Body of pancreas (tissue), 4 donors: Measurements from ENCODE around the gene PCDHB16. TPM values are rescaled to one million over a fixed set of nuclear protein-coding genes. Genes with fewer than 3 reads are reported as not detected.
"Not testable (repeated sequence)": the region's sequence is repeated elsewhere in the genome, so short reads cannot be mapped to it uniquely, and the experiment has no call there.

Experiments used
- ATAC-seq: fragments of 150-250 bp; one replicate; pipeline ENCODE4 v1.9.1; 2016
- DNase-seq, 4 donors: peaks; one replicate each; pipeline ENCODE4 v3.0.0-alpha.2; 2019
- H3K27ac ChIP-seq, 4 donors: fragments of 200-600 bp; sonication (generic); 1 replicate in 3 of 4; 2 replicates in 1 of 4; pipeline versions ENCODE4 v1.5.1 to v1.6.1; 2016 to 2019; ENCODE audit warnings: mild to moderate bottlenecking in 1 of 4, mixed read lengths in 1 of 4, moderate library complexity in 1 of 4
- H3K27me3 ChIP-seq, 2 donors: fragments of 200-600 bp; sonication (generic); one replicate each; pipeline ENCODE4 v1.6.0; 2016; ENCODE audit warnings: mild to moderate bottlenecking in 1 of 2
- H3K36me3 ChIP-seq, 2 donors: fragments of 200-600 bp; sonication (generic); replicated peaks in 1 of 2; 2 replicates each; pipeline ENCODE4 v1.5.1; 2016; ENCODE audit warnings: low read depth in 2 of 2; ENCODE audit not compliant: insufficient read depth in 1 of 2
- H3K4me1 ChIP-seq: fragments of 200-600 bp; sonication (generic); one replicate; pipeline ENCODE4 v1.6.0; 2016
- H3K4me3 ChIP-seq, 2 donors: fragments of 200-600 bp; sonication (generic); 1 replicate in 1 of 2; 2 replicates in 1 of 2; pipeline ENCODE4 v1.5.1; 2016 to 2019
- H3K9me3 ChIP-seq, 3 donors: fragments of 200-600 bp; sonication (generic); 1 replicate in 2 of 3; 2 replicates in 1 of 3; pipeline ENCODE4 v1.5.1; 2016
- POLR2A ChIP-seq, 3 donors: fragments of 450-650 bp; IDR thresholded peaks; one replicate each; pipeline ENCODE4 v1.6.1; 2016; ENCODE audit warnings: antibody characterized with exemption in 3 of 3, mild to moderate bottlenecking in 2 of 3
- WGBS, 2 donors: methylation state at CpG; one replicate each; pipeline ENCODE4 v1.1.5; 2017; 5-methylcytosine and 5-hydroxymethylcytosine counted together
- intact Hi-C: fragments of 100-400 bp; cut with DNase I; formaldehyde crosslinking; loops from one replicate; pipeline ENCODE4 v1.15.1; 2023
- total RNA-seq, 2 donors: library from RNA; depleted of rRNA; stranded (reverse); fragments of >200 nt; gene quantifications; one replicate each; pipeline ENCODE4 v1.1.0, GENCODE V29; 2016
- TF ChIP-seq, protein P1 (sequence below), 7 experiments: fragments of 450-650 bp in 4 of 7; fragments of 200-600 bp in 3 of 7; sonication (generic) in 3 of 7; IDR thresholded peaks; one replicate each; pipeline ENCODE4 v1.5.1; 2016 to 2019; ENCODE audit warnings: antibody characterized with exemption in 7 of 7

The PCDHB16 gene
- total RNA-seq, 2 donors from 2014 or later, result 2.1 to 4.6 TPM

DNA sequence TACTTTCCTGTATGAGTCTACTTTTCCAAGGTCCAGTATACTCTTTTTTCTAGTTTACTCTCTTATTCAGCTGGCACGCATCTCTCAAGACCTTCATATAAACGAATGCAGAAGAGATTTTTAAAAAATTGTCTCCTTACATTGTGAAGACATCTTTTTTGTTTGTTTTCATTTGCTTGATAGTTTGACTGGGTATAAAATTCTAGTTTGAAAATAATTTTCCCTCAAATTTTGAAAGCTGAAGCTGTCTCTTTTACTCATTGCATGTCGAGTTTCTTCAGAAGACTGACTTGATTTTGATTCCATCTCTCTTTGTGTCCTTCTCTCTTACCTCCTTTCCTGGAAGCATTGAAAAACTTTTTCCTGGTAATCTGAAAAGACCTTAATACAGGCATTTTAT is 14.2 kb downstream of the PCDHB16 start:
- intact Hi-C loops, result no loop called here
- no peaks in the 10 kb centered on the region for H3K4me1 ChIP-seq
- H3K4me3 ChIP-seq, result no peak overlapping the region
- ATAC-seq, result no peak
- 36 to 47% methylated on average over 3 of the region's 3 CpGs for WGBS, 2 donors
- peaks cover 0 to 28% (median 0%) of the 10 kb centered on the region in 3 donors for H3K9me3 ChIP-seq
- TF ChIP-seq POLR2A (IDR thresholded peaks at IDR 0.05), result no peak
- TF ChIP-seq, protein P1, sequence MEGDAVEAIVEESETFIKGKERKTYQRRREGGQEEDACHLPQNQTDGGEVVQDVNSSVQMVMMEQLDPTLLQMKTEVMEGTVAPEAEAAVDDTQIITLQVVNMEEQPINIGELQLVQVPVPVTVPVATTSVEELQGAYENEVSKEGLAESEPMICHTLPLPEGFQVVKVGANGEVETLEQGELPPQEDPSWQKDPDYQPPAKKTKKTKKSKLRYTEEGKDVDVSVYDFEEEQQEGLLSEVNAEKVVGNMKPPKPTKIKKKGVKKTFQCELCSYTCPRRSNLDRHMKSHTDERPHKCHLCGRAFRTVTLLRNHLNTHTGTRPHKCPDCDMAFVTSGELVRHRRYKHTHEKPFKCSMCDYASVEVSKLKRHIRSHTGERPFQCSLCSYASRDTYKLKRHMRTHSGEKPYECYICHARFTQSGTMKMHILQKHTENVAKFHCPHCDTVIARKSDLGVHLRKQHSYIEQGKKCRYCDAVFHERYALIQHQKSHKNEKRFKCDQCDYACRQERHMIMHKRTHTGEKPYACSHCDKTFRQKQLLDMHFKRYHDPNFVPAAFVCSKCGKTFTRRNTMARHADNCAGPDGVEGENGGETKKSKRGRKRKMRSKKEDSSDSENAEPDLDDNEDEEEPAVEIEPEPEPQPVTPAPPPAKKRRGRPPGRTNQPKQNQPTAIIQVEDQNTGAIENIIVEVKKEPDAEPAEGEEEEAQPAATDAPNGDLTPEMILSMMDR (IDR thresholded peaks at IDR 0.05), result no peak
- DNase-seq, result no peak
- H3K36me3 ChIP-seq, result no peaks in the 10 kb centered on the region
- H3K27ac ChIP-seq, result no peak overlapping the region
- H3K27me3 ChIP-seq, result no peaks in the 10 kb centered on the region

- ATAC-seq, result peak; percentile 30
- Histone ChIP-seq H3K4me3 (peak within 1 kb of the TSS in 1 of 2 donors; percentile 15), H3K9me3 (peaks cover 0 to 24% (median 0%) of the 10 kb centered on the region in 3 donors), H3K4me1 (no peaks in the 10 kb centered on the region), H3K36me3 (no peaks in the 10 kb centered on the region), H3K27me3 (no peaks in the 10 kb centered on the region), H3K27ac (peak within 1 kb of the TSS in 1 of 4 donors; percentile 47)
- TF ChIP-seq POLR2A (IDR thresholded peaks at IDR 0.05), result peak in 2 of 3 donors; percentile 17 to 32
- TF ChIP-seq, protein P1 (IDR thresholded peaks at IDR 0.05), result peak in 5 of 7 experiments; percentile 35 to 54 (median 50)
- 19 to 44% methylated on average over 21 of the region's 21 CpGs for WGBS, 2 donors
- intact Hi-C loops, result no loop called here
- peak; percentile 35 to 52 (median 43) for DNase-seq
Observed at GRCh38 chr5:141199359-141200235, 17.4 kb downstream of the PCDHB16 start, which contains the start of gene PCDHB11. Gene PCDHB11 (plus strand): TSS chr5:141199627. CDS start chr5:141199775, 148 bp downstream.

- ATAC-seq, H3K27me3 ChIP-seq, H3K4me1 ChIP-seq, DNase-seq, H3K27ac ChIP-seq, H3K4me3 ChIP-seq, intact Hi-C loops, H3K36me3 ChIP-seq: not testable (repeated sequence)
- peaks cover 0 to 22% (median 0%) of the 10 kb centered on the region in 3 donors for H3K9me3 ChIP-seq
- WGBS, 2 donors, result 32 to 40% methylated on average over 15 to 20 of the region's 38 CpGs
Observed at GRCh38 chr5:141201126-141201525, 18.9 kb downstream of the PCDHB16 start.

GRCh38 chr5:141201646-141202045 is 19.5 kb downstream of the PCDHB16 start:
- peaks cover 0 to 16% (median 0%) of the 10 kb centered on the region in 3 donors for H3K9me3 ChIP-seq
- not testable (repeated sequence) for ATAC-seq

GRCh38 chr5:141208478-141208877 is 26.3 kb downstream of the PCDHB16 start, which contains the start of gene PCDHB12:
Gene PCDHB12 (plus strand): TSS chr5:141208719. CDS start chr5:141208908, 189 bp downstream.
- ATAC-seq (no peak), DNase-seq (peak in 2 of 4 donors; percentile 31 to 48)
- TF ChIP-seq, protein P1 (IDR thresholded peaks at IDR 0.05), result peak in 5 of 7 experiments; percentile 7 to 38 (median 24)
- no peak for TF ChIP-seq POLR2A (IDR thresholded peaks at IDR 0.05)
- intact Hi-C loops, result no loop called here
- 14 to 29% methylated on average over 11 of the region's 11 CpGs for WGBS, 2 donors
- no peaks in the 10 kb centered on the region for H3K36me3 ChIP-seq
- H3K27ac ChIP-seq, result no peak within 1 kb of the TSS
- no peaks in the 10 kb centered on the region for H3K4me1 ChIP-seq
- peaks cover 0 to 12% (median 0%) of the 10 kb centered on the region in 3 donors for H3K9me3 ChIP-seq
- H3K27me3 ChIP-seq, result no peaks in the 10 kb centered on the region
- H3K4me3 ChIP-seq, result no peak within 1 kb of the TSS

More at GRCh38 chr5:141201646-141202045, 19.5 kb downstream of the PCDHB16 start:
- H3K4me1 ChIP-seq, H3K27ac ChIP-seq, DNase-seq, intact Hi-C loops, H3K27me3 ChIP-seq, H3K4me3 ChIP-seq, H3K36me3 ChIP-seq: not testable (repeated sequence)
- WGBS, 2 donors, result 24 to 52% methylated on average over 8 to 29 of the region's 35 CpGs

- H3K9me3 ChIP-seq, result peaks cover 0 to 22% (median 0%) of the 10 kb centered on the region in 3 donors
- ATAC-seq, intact Hi-C loops: not testable (repeated sequence)
Observed at GRCh38 chr5:141210281-141210680, 28.1 kb downstream of the PCDHB16 start.

GRCh38 chr5:141210849-141211248 is 28.7 kb downstream of the PCDHB16 start:
- H3K4me3 ChIP-seq, H3K36me3 ChIP-seq, ATAC-seq, DNase-seq, intact Hi-C loops, H3K27me3 ChIP-seq, H3K27ac ChIP-seq, H3K4me1 ChIP-seq: not testable (repeated sequence)
- 23 to 30% methylated on average over 13 to 15 of the region's 27 CpGs for whole genome bisulfite sequencing, 2 donors
- peaks cover 0 to 25% (median 0%) of the 10 kb centered on the region in 3 donors for H3K9me3 ChIP-seq

More at GRCh38 chr5:141210281-141210680, 28.1 kb downstream of the PCDHB16 start:
- H3K4me3 ChIP-seq, DNase-seq, H3K36me3 ChIP-seq, H3K27ac ChIP-seq, H3K27me3 ChIP-seq, H3K4me1 ChIP-seq: not testable (repeated sequence)
- 31 to 41% methylated on average over 7 to 25 of the region's 39 CpGs for WGBS, 2 donors
